OCI-LY1 (cell line): ENCODE data around the gene ATP5F1B.

ENCODE experiments used
- CTCF ChIP-seq: fragments of 200-600 bp; sonication (generic), shearing (Covaris generic); IDR thresholded peaks from 2 replicates; pipeline ENCODE4 v1.5.1; 2017; ENCODE audit warnings: mild to moderate bottlenecking, antibody characterized with exemption, low read length, moderate library complexity, mixed read lengths
- EZH2 ChIP-seq: fragments of 200-600 bp; sonication (generic), shearing (Covaris generic); IDR thresholded peaks from 2 replicates; pipeline ENCODE4 v1.8.0; 2017; ENCODE audit warnings: borderline replicate concordance, mixed run types, mild to moderate bottlenecking, antibody characterized with exemption, low read length, moderate library complexity, mixed read lengths

GRCh38 chr12:56593909-56594621, 51.7 kb downstream of the ATP5F1B start:
- TF ChIP-seq CTCF (peak; percentile 85), EZH2 (no peak)
